ENCODE measurements around the gene DTNBP1. TPM values are rescaled to one million over a fixed set of nuclear protein-coding genes. Genes with fewer than 3 reads are reported as not detected.

Gene DTNBP1
- total and polyA plus RNA-seq, 2 donors (not counting 1 experiment from before 2014, with no cell fraction given), result 9.9 to 13.6 TPM

GRCh38 chr6:15675536-15676220 is 12.8 kb upstream of the DTNBP1 start:
- no peaks in the 10 kb centered on the region for H3K79me2 ChIP-seq (ENCODE audit: control insufficient read depth, insufficient read depth, low read length)
- no peak overlapping the region for H3K27ac ChIP-seq (ENCODE audit: insufficient read depth, low read length)
- H3K27me3 ChIP-seq (ENCODE audit: control insufficient read depth, insufficient read depth, low read length), result peaks cover 3% of the 10 kb centered on the region
- H3K36me3 ChIP-seq (ENCODE audit: control insufficient read depth, insufficient read depth, low read length), result no peaks in the 10 kb centered on the region
- H2AFZ ChIP-seq (ENCODE audit: low read length), result no peak overlapping the region
- H4K20me1 ChIP-seq (ENCODE audit: control insufficient read depth, extremely low read depth, insufficient read depth, low read length), result no peaks in the 10 kb centered on the region
- H3K4me1 ChIP-seq (ENCODE audit: control insufficient read depth, extremely low read depth, insufficient read depth, low read length), result no peaks in the 10 kb centered on the region
- no peak overlapping the region for H3K9ac ChIP-seq (ENCODE audit: insufficient read depth, low read length)
- no peak overlapping the region for H3K4me3 ChIP-seq (replicated peaks in 1 of 4; ENCODE audit: control extremely low read depth in 1 of 4, insufficient read depth in 1 of 4, low read depth in 3 of 4, low read length in 4 of 4)
- no peaks in the 10 kb centered on the region for H3K9me3 ChIP-seq (ENCODE audit: control insufficient read depth, insufficient read depth, low read depth, low read length)
- no peak for DNase-seq (ENCODE audit: low read depth in 2 of 2)
- H3K4me2 ChIP-seq (ENCODE audit: extremely low read depth, insufficient read depth, low read length), result no peak overlapping the region
- TF ChIP-seq EZH2 (IDR thresholded peaks at IDR 0.05; ENCODE audit: low read length, missing control alignments) (no peak), CTCF (conservative IDR thresholded peaks at IDR 0.05 in 1 of 2, IDR thresholded peaks at IDR 0.05 in 1 of 2; ENCODE audit: low read depth in 1 of 2, low read length in 2 of 2) (no peak)

GRCh38 chr6:15674690-15675386 is 12.0 kb upstream of the DTNBP1 start:
- no peak for TF ChIP-seq EZH2 (IDR thresholded peaks at IDR 0.05; ENCODE audit: low read length, missing control alignments)
- TF ChIP-seq CTCF (conservative IDR thresholded peaks at IDR 0.05 in 1 of 2, IDR thresholded peaks at IDR 0.05 in 1 of 2; ENCODE audit: low read depth in 1 of 2, low read length in 2 of 2), result no peak
- H3K9me3 ChIP-seq (ENCODE audit: control insufficient read depth, insufficient read depth, low read depth, low read length), result no peaks in the 10 kb centered on the region
- H3K27ac ChIP-seq (ENCODE audit: insufficient read depth, low read length), result no peak overlapping the region
- H3K79me2 ChIP-seq (ENCODE audit: control insufficient read depth, insufficient read depth, low read length), result no peaks in the 10 kb centered on the region
- H3K36me3 ChIP-seq (ENCODE audit: control insufficient read depth, insufficient read depth, low read length), result no peaks in the 10 kb centered on the region
- no peak overlapping the region for H2AFZ ChIP-seq (ENCODE audit: low read length)
- peaks cover 12% of the 10 kb centered on the region for H3K27me3 ChIP-seq (ENCODE audit: control insufficient read depth, insufficient read depth, low read length)
- DNase-seq (ENCODE audit: low read depth in 2 of 2), result no peak
- H3K9ac ChIP-seq (ENCODE audit: insufficient read depth, low read length), result no peak overlapping the region
- H3K4me1 ChIP-seq (ENCODE audit: control insufficient read depth, extremely low read depth, insufficient read depth, low read length), result no peaks in the 10 kb centered on the region
- no peak overlapping the region for H3K4me3 ChIP-seq (replicated peaks in 1 of 4; ENCODE audit: control extremely low read depth in 1 of 4, insufficient read depth in 1 of 4, low read depth in 3 of 4, low read length in 4 of 4)
- H4K20me1 ChIP-seq (ENCODE audit: control insufficient read depth, extremely low read depth, insufficient read depth, low read length), result no peaks in the 10 kb centered on the region
- no peak overlapping the region for H3K4me2 ChIP-seq (ENCODE audit: extremely low read depth, insufficient read depth, low read length)

GRCh38 chr6:15673666-15674065 is 10.8 kb upstream of the DTNBP1 start:
- Histone ChIP-seq H3K4me1 (ENCODE audit: control insufficient read depth, extremely low read depth, insufficient read depth, low read length) (no peaks in the 10 kb centered on the region), H3K27me3 (ENCODE audit: control insufficient read depth, insufficient read depth, low read length) (peaks cover 12% of the 10 kb centered on the region), H3K27ac (ENCODE audit: insufficient read depth, low read length) (no peak overlapping the region), H2AFZ (ENCODE audit: low read length) (no peak overlapping the region), H3K4me3 (replicated peaks in 1 of 4; ENCODE audit: control extremely low read depth in 1 of 4, insufficient read depth in 1 of 4, low read depth in 3 of 4, low read length in 4 of 4) (no peak overlapping the region), H3K9ac (ENCODE audit: insufficient read depth, low read length) (no peak overlapping the region), H3K36me3 (ENCODE audit: control insufficient read depth, insufficient read depth, low read length) (no peaks in the 10 kb centered on the region), H3K4me2 (ENCODE audit: extremely low read depth, insufficient read depth, low read length) (no peak overlapping the region), H3K79me2 (ENCODE audit: control insufficient read depth, insufficient read depth, low read length) (no peaks in the 10 kb centered on the region), H4K20me1 (ENCODE audit: control insufficient read depth, extremely low read depth, insufficient read depth, low read length) (no peaks in the 10 kb centered on the region), H3K9me3 (ENCODE audit: control insufficient read depth, insufficient read depth, low read depth, low read length) (no peaks in the 10 kb centered on the region)
- no peak for DNase-seq (ENCODE audit: low read depth in 2 of 2)
- TF ChIP-seq EZH2 (IDR thresholded peaks at IDR 0.05; ENCODE audit: low read length, missing control alignments) (no peak), CTCF (conservative IDR thresholded peaks at IDR 0.05 in 1 of 2, IDR thresholded peaks at IDR 0.05 in 1 of 2; ENCODE audit: low read depth in 1 of 2, low read length in 2 of 2) (no peak)
